GM12865 (cell line): ENCODE measurements around the gene BTBD9.
A peak's percentile ranks its signal among the peaks of the same experiment; 100 is the strongest.

Experiments
- DNase-seq: peaks from one replicate; pipeline ENCODE4 v3.0.0; 2010; ENCODE audit warnings: low read depth
- H3K4me3 ChIP-seq: 2 replicates; pipeline ENCODE4 v1.5.1; 2011; ENCODE audit warnings: mild to moderate bottlenecking, low read depth, low read length, control low read depth
- TF ChIP-seq, protein P1 (sequence below): IDR thresholded peaks from 2 replicates; pipeline ENCODE4 v1.5.1; 2011; ENCODE audit warnings: low read length, control low read depth, low read depth, inconsistent platforms; ENCODE audit not compliant: insufficient read depth; ENCODE audit errors: missing control alignments

The BTBD9 gene

DNA sequence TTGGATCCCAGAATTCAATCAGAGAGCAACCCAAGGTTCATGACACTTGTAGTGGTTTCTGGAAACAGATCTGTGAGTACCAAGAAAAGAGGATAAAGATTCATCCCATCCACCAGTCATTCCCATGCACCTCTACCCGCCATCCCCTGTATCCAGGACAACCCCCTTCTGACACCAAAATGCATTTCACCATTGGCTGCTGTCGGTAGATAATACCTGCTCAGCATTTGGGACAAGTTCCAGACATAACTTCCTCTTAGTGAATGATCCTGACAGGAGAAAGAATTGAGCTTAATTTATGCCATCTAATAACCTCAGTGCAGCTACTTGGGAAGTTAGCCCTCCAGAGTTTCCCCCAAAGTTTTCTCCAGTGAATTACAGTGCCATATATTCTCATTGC, 491.1 kb downstream of the BTBD9 start:
- no peak for DNase-seq
- H3K4me3 ChIP-seq = no peak overlapping the region
- TF ChIP-seq, protein P1, sequence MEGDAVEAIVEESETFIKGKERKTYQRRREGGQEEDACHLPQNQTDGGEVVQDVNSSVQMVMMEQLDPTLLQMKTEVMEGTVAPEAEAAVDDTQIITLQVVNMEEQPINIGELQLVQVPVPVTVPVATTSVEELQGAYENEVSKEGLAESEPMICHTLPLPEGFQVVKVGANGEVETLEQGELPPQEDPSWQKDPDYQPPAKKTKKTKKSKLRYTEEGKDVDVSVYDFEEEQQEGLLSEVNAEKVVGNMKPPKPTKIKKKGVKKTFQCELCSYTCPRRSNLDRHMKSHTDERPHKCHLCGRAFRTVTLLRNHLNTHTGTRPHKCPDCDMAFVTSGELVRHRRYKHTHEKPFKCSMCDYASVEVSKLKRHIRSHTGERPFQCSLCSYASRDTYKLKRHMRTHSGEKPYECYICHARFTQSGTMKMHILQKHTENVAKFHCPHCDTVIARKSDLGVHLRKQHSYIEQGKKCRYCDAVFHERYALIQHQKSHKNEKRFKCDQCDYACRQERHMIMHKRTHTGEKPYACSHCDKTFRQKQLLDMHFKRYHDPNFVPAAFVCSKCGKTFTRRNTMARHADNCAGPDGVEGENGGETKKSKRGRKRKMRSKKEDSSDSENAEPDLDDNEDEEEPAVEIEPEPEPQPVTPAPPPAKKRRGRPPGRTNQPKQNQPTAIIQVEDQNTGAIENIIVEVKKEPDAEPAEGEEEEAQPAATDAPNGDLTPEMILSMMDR = no peak

DNA sequence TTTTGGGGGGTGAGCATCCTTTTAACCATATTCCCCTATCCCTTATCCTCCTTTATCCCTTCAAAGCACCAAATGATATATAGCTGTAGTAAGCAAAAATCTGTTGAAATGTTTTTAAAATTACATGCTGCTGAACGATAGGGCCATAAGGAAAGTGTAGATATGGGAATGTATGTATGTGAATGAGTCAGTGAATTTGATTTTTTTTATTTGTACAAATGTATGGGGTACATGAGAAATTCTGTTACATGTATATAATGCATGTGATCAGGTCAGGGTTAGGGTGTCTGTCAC, 493.0 kb downstream of the BTBD9 start:
- H3K4me3 ChIP-seq = no peak overlapping the region
- no peak for DNase-seq
- TF ChIP-seq, protein P1 = no peak

DNA sequence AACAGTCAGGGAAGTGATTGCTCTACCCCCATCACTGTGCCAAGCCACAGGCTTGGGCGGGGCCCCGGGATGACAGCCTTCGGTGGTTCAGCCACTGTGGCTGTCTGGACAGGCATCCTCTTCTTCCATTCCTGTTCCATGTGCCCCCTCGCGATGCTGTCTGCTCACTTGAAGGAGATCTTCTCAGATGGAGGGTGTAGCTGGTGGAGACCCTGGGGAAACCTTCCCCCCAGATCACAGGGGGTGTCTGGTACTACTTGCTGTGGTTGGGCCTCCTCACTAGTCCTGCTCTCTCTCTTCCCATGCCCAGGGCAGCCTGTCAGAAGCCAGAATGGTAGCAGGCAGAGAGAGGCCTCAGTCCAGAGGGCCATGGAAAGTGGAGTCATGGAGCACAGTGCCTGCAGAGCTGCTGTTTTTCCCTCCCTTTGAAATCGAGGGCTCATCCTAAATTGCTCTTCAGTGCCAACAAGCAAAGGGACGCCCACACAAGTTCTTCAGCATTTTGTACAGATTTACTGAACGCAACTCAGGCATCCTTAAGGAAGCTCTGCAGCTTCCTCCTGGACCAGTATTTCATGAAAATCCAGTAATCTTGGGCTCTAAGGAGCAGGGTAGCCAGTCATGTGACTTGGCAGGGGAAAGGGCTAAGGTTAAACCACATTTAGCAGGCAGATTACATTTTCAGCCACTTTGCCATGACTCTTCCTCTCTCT, 493.6 kb downstream of the BTBD9 start:
- no peak overlapping the region for H3K4me3 ChIP-seq
- TF ChIP-seq, protein P1 = no peak
- DNase-seq = no peak

DNA sequence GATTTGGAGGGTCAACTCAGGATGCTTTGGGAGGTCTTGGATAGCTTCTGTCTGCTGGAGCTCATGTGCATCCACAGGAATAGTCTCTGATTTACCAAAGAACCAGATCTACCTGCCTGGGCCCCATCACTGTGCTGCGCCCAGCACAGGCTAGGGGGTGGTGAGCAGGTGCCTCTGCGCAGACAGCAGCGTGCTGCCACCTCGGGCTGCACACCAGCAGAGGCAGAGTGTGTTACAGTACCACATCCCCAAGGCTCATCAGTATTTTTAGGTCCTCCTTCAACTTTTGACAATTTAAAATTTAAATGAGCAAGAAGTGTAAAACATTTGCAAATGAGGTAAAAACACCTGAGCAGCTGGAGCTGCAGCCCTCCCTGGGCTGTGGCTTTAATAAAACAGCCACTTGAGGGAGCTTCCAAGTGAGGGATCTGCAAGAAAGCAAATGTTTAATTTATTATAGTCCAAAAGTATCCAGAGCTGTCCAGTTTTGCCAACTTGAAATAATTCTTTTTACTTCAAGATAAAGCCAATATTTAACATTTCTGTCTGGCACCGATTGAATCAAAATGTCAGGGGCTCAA, 495.3 kb downstream of the BTBD9 start:
- DNase-seq = no peak
- TF ChIP-seq, protein P1 = no peak
- no peak overlapping the region for H3K4me3 ChIP-seq

DNA sequence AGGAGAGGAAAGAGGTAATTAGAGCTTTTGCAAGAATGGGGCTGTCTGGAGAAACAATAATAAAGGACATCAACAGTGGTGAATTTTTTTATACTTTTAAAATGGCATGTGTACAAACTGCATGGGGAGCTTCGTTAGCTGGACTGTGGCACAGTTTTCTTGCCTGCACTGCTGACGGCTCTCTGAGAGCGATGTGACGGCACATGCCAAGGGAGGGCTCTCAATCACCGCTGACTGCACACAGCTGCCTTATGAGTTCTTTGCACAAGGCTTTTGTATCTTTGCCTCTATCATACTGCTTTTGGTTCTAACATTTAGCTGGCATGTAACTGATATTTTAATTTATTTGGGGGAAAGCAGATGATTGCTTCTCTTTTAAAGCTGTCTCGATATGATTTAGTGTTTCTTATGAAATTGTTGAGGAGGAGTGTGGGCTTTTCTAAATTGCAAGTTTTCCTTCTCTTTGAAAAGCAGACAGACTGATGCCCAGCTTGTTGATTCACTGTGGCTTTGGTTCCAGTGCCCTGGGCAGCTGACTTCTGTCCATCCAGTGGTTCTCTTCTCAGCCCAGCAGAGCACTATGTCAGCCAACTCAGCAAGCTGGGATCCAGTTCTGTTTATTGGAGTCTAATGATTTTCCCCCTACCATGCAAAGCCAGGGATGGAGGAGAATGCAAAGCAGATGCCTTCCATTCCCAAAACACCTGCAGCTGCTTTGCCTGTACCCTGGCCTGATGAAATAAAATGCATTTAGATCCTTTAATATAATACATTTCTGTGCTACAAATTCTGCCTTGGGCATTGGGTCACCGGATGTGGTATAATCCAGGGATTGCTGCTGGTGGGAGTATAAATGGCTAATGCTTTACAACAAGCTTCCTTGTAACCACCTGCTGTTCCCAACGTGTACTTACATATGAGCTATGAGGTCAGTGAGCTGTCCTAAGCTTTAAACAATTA, 496.3 kb downstream of the BTBD9 start:
- H3K4me3 ChIP-seq = no peak overlapping the region
- TF ChIP-seq, protein P1 = no peak
- DNase-seq = no peak

DNA sequence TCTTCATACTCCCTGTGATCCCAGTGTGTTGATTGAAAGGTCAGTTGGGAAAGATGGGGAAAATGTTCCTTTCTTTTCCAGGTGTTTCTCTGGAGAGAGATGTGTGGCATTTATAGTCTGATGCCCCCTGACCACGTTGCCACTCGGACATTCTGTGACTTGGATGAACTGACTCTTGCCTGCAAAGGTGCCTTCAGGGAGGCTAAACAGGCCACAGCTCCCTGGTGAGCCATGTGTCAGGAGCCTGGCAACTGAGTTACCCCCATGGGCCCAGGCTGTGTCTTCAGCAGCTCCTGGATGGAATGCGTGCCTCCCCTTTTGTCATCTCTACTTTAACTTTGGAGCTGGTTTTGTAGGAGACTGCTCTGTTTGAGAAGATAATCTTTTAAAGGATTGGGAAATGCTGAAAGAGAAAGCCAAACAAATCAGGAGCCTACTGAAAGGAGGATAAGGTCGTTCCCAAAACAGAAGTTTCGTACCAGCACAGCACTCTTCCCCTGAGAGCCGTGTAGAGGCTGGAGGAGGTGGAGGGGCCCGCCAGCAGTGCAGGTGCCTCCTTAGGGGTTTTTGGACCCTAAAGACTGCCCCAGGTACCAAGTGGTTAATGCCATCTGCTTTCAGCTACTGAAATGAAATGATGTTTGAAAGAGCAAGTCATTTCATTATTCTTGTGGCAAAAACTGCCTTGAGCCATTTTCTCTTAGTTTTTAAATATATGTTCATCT, 497.4 kb downstream of the BTBD9 start:
- DNase-seq = peak; percentile 35
- TF ChIP-seq, protein P1 = no peak
- no peak overlapping the region for H3K4me3 ChIP-seq
